ENCODE data around the gene FLCN. TPM values are rescaled to one million over a fixed set of nuclear protein-coding genes. Genes with fewer than 3 reads are reported as not detected.

FLCN gene, protein sequence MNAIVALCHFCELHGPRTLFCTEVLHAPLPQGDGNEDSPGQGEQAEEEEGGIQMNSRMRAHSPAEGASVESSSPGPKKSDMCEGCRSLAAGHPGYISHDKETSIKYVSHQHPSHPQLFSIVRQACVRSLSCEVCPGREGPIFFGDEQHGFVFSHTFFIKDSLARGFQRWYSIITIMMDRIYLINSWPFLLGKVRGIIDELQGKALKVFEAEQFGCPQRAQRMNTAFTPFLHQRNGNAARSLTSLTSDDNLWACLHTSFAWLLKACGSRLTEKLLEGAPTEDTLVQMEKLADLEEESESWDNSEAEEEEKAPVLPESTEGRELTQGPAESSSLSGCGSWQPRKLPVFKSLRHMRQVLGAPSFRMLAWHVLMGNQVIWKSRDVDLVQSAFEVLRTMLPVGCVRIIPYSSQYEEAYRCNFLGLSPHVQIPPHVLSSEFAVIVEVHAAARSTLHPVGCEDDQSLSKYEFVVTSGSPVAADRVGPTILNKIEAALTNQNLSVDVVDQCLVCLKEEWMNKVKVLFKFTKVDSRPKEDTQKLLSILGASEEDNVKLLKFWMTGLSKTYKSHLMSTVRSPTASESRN
- 25.6 and 49.7 TPM in 2 replicates for total RNA-seq (2022)
- Bru-seq, nascent RNA = percentile 77 among the genes with signal in this experiment
- percentile 95 among the genes with signal in this experiment for BruChase-seq, experiment 1, labeled RNA remaining after a 6-hour chase
- BruChase-seq, experiment 2, labeled RNA remaining after a 2-hour chase = percentile 96 among the genes with signal in this experiment
- long read RNA-seq, transcript FLCN-201 (14 exons, 3,638 nt) = major isoform, 6 of 10 reads
- long read RNA-seq, partial matches to known transcripts = 1 of 10 reads
- long read RNA-seq, other reads (novel, unspliced or antisense) = 2 of 10 reads

DNA sequence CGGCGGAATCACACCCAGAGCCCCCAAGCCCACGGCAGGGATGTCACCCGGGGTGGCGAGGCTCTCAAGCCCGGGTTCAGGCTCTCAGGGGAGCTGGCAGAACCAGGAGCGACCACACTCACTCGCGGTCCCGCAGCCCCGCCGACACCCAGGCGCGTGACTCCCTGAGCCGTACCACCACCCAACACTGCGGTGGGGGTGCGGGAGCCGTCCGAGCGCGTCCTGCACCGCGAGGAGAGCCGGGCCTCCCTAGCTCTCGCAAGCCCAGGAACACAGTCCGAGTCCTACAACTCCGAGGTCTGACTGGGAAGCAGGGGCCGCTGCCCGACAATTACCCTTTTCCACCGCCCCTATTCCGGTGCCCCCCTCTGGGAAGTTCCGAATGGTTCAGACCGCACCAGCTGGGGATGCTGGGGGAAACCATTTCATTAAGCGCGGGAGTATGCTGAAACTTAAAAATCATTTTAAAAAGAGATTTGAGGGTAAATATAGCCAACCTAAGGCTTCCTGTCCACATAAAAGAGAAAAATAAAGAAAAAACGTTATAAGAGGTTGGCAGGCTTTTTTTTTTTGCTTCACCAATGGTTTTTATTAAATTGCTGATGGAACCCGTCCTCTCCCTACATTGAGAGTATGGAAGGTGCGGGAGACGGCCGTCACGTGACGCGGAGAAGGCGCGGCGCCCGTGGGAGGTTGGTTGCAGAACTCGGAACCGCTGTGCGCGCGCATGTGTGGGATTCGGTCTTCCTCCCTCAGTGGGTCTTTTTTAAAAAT, at the start of gene FLCN:
FLCN (minus strand) TSS at position 143 of the 774 bp plus-strand sequence. CDS start 9,031 bp downstream, outside the sequence.
- BruUV-seq (replicated peaks) = no TSS peak
- H3K4me3 Mint-ChIP-seq (ENCODE audit: unreplicated experiment) = peak within 1 kb of the TSS; percentile 82
- DNase-seq (ENCODE audit: unreplicated experiment) = peak; percentile 81
- CTCF ChIA-PET = interaction anchor here (0.6 kb wide), 3 partner anchors 25 to 504 kb away, joined by 3 to 6 read pairs (median 4); no protein-coding TSS in a partner anchor
- POLR2A ChIA-PET = interaction anchor here (0.6 to 4.2 kb wide), 19 partner anchors 9 to 809 kb away, joined by 3 to 19 read pairs (median 3); partner anchors contain the start of genes COPS3 and PLD6
- peaks cover 13% of the 10 kb centered on the region for H3K4me1 Mint-ChIP-seq (ENCODE audit: insufficient read depth, unreplicated experiment)
- H3K36me3 Mint-ChIP-seq (ENCODE audit: insufficient read depth, unreplicated experiment) = peaks cover 23% of the 10 kb centered on the region
- TF ChIP-seq, protein P1, sequence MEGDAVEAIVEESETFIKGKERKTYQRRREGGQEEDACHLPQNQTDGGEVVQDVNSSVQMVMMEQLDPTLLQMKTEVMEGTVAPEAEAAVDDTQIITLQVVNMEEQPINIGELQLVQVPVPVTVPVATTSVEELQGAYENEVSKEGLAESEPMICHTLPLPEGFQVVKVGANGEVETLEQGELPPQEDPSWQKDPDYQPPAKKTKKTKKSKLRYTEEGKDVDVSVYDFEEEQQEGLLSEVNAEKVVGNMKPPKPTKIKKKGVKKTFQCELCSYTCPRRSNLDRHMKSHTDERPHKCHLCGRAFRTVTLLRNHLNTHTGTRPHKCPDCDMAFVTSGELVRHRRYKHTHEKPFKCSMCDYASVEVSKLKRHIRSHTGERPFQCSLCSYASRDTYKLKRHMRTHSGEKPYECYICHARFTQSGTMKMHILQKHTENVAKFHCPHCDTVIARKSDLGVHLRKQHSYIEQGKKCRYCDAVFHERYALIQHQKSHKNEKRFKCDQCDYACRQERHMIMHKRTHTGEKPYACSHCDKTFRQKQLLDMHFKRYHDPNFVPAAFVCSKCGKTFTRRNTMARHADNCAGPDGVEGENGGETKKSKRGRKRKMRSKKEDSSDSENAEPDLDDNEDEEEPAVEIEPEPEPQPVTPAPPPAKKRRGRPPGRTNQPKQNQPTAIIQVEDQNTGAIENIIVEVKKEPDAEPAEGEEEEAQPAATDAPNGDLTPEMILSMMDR (IDR thresholded peaks at IDR 0.05; ENCODE audit: unreplicated experiment) = no peak
- H3K27me3 Mint-ChIP-seq (ENCODE audit: insufficient read depth, unreplicated experiment) = no peaks in the 10 kb centered on the region
- no peaks in the 10 kb centered on the region for H3K9me3 Mint-ChIP-seq (ENCODE audit: unreplicated experiment)
- intact Hi-C loops (cut with micrococcal nuclease) = no loop called here
- H3K27ac Mint-ChIP-seq (ENCODE audit: low read depth, unreplicated experiment) = peak within 1 kb of the TSS; percentile 100

DNA sequence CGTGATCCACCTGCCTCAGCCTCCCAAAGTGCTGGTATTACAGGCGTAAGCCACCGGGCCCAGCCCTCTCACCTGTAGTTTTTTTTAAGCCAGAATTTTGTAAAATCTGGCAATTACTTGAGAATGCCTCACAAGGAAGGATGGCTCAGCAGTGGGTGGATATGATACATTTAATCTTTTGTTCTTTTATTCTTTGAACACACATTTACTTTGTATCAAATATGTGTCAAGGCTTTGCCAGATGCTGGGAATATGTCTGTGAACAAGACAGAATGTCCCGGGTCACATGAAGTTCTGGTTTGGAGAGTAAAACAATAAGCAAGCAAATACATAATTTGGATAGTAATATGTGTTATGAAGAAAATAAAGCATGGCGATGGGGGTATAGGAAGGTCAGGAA, 49.0 kb upstream of the FLCN start:
- H3K4me3 Mint-ChIP-seq (ENCODE audit: unreplicated experiment) = no peak overlapping the region
- POLR2A ChIA-PET = no interaction called here
- H3K27me3 Mint-ChIP-seq (ENCODE audit: insufficient read depth, unreplicated experiment) = no peaks in the 10 kb centered on the region
- BruUV-seq (replicated peaks) = no TSS peak
- H3K9me3 Mint-ChIP-seq (ENCODE audit: unreplicated experiment) = no peaks in the 10 kb centered on the region
- CTCF ChIA-PET = interaction anchor here (0.7 kb wide), 1 partner anchor 246 kb away, joined by 4 read pairs; no protein-coding TSS in a partner anchor
- TF ChIP-seq, protein P1 (IDR thresholded peaks at IDR 0.05; ENCODE audit: unreplicated experiment) = no peak
- DNase-seq (ENCODE audit: unreplicated experiment) = no peak
- intact Hi-C loops (cut with micrococcal nuclease) = no loop called here
- peaks cover 9% of the 10 kb centered on the region for H3K4me1 Mint-ChIP-seq (ENCODE audit: insufficient read depth, unreplicated experiment)
- peaks cover 6% of the 10 kb centered on the region for H3K36me3 Mint-ChIP-seq (ENCODE audit: insufficient read depth, unreplicated experiment)
- H3K27ac Mint-ChIP-seq (ENCODE audit: low read depth, unreplicated experiment) = no peak overlapping the region

GRCh38 chr17:17280613-17281549, 43.9 kb upstream of the FLCN start, which contains the start of gene COPS3:
Gene COPS3, minus strand, starts transcription at chr17:17281246. Its CDS starts 60 bp downstream, at chr17:17281186.
- peak; percentile 98 for DNase-seq (ENCODE audit: unreplicated experiment)
- H3K4me1 Mint-ChIP-seq (ENCODE audit: insufficient read depth, unreplicated experiment) = peaks cover 21% of the 10 kb centered on the region
- H3K27ac Mint-ChIP-seq (ENCODE audit: low read depth, unreplicated experiment) = peak within 1 kb of the TSS; percentile 98
- H3K9me3 Mint-ChIP-seq (ENCODE audit: unreplicated experiment) = no peaks in the 10 kb centered on the region
- H3K36me3 Mint-ChIP-seq (ENCODE audit: insufficient read depth, unreplicated experiment) = peaks cover 21% of the 10 kb centered on the region
- peak within 1 kb of the TSS; percentile 94 for H3K4me3 Mint-ChIP-seq (ENCODE audit: unreplicated experiment)
- POLR2A ChIA-PET = interaction anchor here (0.6 to 3.7 kb wide), 16 partner anchors 8 to 544 kb away, joined by 3 to 19 read pairs (median 4); partner anchors contain the start of genes FLCN and PLD6
- intact Hi-C loops (cut with micrococcal nuclease) = no loop called here
- no TSS peak for BruUV-seq (replicated peaks)
- TF ChIP-seq, protein P1 (IDR thresholded peaks at IDR 0.05; ENCODE audit: unreplicated experiment) = no peak
- H3K27me3 Mint-ChIP-seq (ENCODE audit: insufficient read depth, unreplicated experiment) = no peaks in the 10 kb centered on the region
- CTCF ChIA-PET = interaction anchor here (0.8 to 1.1 kb wide), 2 partner anchors 10 to 26 kb away, joined by 3 read pairs; no protein-coding TSS in a partner anchor
